GM15510 (cell line): ENCODE results near the gene SLC12A8.

Experiments
- POLR2A ChIP-seq: IDR thresholded peaks from 3 replicates; pipeline ENCODE4 v1.6.1; 2011; ENCODE audit warnings: borderline replicate concordance; ENCODE audit not compliant: insufficient read length; ENCODE audit errors: extremely low read depth

SLC12A8 gene

DNA sequence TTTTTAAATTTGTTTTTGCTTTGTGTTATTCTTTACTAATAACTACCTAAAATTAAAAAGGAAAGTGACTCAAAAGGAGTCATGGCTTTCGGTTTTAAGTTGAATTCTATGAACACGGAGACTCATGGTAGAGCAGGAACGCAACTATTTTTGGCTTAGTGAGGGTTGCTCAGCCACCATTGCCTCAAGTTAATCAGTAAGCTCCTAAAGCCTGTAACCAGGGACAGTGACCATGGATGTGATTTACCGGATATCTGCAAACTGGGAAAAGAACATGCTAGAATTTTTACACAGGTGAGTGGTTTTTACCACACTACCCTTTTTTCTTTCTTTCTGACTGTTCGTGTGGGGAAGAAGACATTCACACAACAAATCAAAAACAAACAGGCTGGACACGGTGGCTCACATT is 11.8 kb downstream of the SLC12A8 start:
- TF ChIP-seq POLR2A: no peak

GRCh38 chr3:125194849-125195601 is 17.5 kb downstream of the SLC12A8 start:
- TF ChIP-seq POLR2A: no peak

- no peak for TF ChIP-seq POLR2A
Measured at GRCh38 chr3:125194061-125194848, 18.3 kb downstream of the SLC12A8 start.

GRCh38 chr3:125192190-125193035 is 20.1 kb downstream of the SLC12A8 start:
- no peak for TF ChIP-seq POLR2A

- no peak for TF ChIP-seq POLR2A
Measured at GRCh38 chr3:125191730-125192129, 20.8 kb downstream of the SLC12A8 start.

- TF ChIP-seq POLR2A: no peak
Measured at GRCh38 chr3:125191256-125191655, 21.3 kb downstream of the SLC12A8 start.

DNA sequence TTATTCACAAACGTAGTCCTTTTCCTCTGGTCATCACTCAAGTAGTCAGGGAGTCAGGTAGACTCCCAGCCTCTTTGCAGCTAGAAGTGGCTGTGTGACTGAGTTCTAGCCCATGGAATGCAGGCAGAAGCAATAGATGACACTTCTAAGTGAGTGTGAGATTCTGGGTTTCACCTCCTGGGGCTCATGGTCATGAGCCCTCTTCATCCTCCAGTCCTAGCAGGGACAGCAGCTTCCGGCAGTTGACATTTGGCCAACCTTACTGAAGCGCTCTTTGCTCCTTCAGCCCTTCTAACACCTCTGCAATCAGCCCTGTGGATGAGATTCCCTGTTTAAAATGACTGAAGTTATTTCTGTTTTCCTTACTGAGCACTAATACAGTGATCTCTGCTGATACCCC is 21.8 kb downstream of the SLC12A8 start:
- no peak for TF ChIP-seq POLR2A

DNA sequence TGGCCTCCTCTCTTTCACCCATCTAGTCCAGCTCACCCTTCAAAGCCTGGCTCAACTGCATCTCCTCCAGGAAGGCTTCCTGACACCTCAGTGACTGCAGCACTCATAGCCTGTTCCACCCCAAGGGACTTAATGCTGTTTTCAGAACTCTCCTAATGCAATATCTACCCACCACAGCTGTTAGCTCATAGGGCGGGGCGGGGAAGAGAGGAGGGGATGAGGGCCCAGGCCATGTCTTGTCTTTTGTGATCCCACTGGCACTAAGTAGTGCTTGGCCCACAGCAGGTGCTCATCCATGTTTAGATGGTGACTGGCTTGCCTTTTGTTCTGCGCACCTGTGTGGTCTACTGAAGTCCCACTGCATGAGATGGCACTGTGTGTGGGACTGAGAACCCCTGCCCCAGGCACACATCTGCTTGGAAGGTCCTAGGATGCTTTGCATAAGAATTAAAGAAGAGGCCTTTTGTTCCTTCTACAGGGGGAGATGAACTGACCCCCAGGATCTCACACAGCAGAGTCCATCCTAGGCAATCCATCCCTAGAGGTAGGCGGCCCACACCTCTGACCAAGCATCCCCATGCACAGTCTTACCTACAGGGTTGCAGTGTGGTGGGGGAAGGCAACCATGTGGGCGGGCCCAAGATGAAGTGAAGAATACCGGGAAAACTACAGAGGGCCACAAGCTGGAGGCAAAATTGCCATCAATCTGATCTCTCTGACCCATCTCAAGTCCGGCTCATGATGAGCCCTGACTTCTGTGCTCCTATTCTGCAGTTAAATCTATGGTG is 23.0 kb downstream of the SLC12A8 start:
- no peak for TF ChIP-seq POLR2A

GRCh38 chr3:125188955-125189354 is 23.6 kb downstream of the SLC12A8 start:
- no peak for TF ChIP-seq POLR2A

DNA sequence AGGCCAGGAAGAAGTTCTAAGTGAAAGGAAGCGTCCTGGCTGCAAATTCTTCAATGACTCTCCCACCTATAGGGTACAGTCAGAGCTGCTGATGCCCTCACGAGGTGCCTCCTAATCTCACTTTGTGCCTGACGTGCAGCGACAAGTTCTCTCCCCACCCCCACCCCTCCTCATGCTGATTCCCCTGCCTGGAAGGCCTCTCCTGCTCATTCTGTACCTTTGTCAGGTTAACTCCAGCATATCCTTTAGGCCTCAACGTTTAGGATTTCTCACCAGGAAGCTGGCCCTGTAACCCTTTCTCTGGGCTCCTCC is 25.0 kb downstream of the SLC12A8 start:
- TF ChIP-seq POLR2A: no peak

- TF ChIP-seq POLR2A: no peak
Measured at GRCh38 chr3:125186800-125187598, 25.5 kb downstream of the SLC12A8 start.

DNA sequence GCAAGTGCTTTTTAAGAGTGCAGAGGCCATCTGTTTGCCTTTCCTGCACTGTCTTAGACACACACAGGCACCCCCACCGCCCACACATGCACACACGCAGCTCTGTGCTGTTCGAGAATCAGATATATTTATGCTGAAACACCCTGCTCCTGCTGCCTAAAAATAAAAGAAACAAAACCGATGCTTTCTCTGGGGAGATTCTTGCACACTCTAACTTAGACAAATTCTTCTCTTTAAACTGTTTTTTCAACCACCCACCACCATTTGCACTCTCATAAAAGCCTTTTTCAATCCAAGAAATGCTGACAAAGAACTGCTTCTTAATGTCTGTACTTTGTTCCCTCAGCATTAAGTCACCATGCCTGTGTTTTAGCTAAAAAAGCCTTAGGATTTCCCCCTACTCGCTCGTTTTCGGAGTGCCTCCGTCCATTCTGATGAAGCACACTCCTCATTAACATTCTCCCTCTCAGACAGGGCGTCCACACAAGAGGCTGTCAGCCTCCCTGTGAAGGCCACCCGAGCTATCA is 26.2 kb downstream of the SLC12A8 start:
- TF ChIP-seq POLR2A: no peak

DNA sequence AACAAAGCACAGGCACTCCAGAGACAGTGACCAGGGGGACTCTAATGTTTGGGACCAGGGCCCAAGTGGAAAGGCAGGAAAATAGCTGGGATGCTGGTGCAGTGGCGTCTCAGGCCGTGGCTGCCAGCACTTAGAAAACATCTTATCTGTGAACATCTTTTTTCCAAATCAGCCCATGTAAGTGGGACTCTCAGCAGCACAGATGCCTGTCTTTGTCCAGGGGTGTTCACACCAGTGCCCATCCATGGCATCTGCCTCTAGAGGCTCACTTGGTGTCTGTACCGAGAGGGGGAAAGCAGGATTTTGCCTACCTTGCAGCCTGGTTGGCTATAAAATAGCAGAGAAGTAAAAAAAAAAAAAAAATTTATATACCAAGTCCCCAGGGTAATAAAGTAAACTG is 26.7 kb downstream of the SLC12A8 start:
- TF ChIP-seq POLR2A: no peak
